GM18505 (cell line): Measurements from ENCODE around the gene CGB7.
"Not testable (repeated sequence)": the region's sequence is repeated elsewhere in the genome, so short reads cannot be mapped to it uniquely, and the experiment has no call there.

ENCODE experiments used
- ATAC-seq: cut with Tn5 transposase; IDR thresholded peaks from one replicate; pipeline ENCODE4 v1.9.1; 2021; ENCODE audit not compliant: unreplicated experiment
- POLR2A ChIP-seq: IDR thresholded peaks from 4 replicates; pipeline ENCODE4 v1.6.1; 2011; ENCODE audit warnings: borderline replicate concordance; ENCODE audit not compliant: insufficient read depth, insufficient read length; ENCODE audit errors: extremely low read depth

The CGB7 gene

DNA sequence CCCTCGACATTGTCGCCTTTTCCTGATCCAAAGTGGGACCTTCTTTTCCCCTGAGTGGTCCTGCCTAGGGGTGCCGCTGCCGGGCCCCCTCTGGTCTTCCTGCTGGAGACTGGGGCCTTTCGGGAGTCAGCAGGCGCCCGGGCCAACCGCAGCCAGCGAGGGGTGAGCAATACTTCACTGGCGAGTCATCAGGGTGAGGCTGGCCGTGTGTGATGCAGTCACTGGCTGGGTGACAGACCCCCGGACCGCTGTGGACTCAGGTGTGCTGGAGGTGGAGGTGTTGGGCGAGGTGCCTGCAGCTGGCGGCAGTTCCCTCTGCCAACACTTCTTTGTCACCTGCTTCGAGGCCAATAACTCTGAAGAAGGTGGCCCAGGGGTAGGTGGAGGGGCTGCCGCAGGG lies 15.4 kb downstream of the CGB7 start:
- ATAC-seq: no peak
- no peak for TF ChIP-seq POLR2A

DNA sequence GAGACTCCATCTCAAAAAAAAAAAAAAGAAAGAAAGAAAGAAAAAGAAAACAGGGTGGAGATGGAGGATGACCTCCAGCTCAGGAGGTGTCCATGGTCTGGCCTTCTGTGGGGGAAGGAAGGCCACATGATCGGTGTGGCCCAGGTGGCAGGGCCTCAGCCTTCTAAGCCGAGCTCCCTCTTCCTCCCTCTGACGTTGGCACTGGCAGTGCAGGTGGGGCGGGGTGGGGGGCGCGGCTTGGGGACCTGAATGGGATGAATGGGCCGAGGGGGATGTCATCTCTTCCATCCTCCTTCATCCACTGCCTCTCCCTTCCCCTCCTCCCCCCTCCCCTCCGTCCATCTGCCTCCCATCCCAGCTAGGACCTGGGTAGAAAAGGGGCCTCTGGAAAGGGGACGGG lies 17.8 kb downstream of the CGB7 start:
- ATAC-seq: not testable (repeated sequence)

DNA sequence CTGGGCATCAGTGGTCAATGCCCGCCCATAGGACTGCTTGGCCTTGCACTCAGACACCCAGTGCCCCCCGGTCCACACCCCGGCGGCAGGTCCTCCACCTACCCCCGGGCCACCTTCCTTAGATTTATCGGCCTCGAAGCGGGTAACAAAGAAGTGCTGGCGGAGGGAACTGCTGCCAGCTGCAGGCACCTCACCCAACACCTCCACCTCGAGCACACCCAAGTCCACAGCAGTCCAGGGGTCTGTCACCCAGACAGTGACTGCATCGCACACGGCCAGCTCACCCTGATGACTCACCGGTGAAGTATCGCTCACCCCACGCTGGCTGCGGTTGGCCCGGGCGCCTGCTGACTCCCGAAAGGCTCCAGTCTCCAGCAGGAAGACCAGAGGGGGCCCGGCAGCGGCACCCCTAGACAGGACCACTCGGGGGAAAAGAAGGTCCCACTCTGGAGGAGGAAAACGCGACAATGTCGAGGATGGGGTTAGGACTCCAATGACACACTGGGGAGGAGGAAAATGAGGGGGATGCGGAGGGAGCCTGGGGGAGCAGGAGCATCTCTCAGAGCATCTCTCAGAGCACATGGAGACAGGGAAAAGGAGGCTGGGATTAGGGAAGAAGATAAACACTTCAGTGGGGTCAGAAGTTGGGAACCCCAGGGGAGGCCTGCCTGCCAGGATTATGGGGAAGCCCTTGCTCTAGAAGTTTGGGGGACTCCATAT lies 18.8 kb downstream of the CGB7 start:
- not testable (repeated sequence) for ATAC-seq

DNA sequence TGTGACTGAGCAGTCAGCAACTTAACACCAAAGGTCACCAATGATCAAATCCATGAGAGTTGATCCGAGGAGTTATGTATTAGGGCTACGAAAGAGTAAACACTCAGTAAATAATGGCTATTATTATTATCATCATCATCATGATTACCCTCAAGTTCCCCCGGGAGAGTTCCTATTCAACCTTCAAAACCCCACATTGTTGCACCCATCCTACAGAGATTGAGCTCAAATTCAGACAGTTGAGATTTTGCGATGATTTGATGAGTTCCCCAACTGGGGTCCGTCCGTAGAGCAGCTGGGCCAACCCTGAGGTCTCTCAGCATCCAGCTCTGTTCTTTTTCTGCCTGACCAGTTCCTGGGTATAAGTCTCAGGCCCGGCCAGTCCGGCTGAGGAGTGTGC lies 19.4 kb downstream of the CGB7 start:
- not testable (repeated sequence) for ATAC-seq

DNA sequence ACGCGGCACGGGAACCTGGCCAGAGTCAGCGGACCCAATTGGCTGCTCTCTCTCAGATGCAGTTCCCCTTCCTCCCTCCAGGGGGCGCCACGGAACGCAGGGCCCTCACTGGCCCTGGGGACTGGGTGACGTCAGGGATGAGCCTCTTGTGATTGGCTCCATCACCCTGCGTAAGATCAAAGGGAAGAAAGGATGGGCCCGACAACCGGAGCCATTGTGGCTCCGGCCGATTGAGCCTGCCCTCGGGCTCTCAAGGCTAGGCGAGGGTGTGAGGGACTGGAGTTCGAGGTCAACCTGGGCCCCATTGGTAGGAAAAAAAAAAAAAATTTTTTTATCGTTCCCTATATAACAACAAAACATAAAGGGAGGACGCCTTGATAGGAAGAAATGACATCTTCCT lies 20.7 kb downstream of the CGB7 start, which contains the start of gene CGB1:
Gene CGB1 (minus strand): TSS at position 81 of the 400 bp plus-strand sequence. CDS start 184 bp downstream, outside the sequence.
- ATAC-seq: not testable (repeated sequence)

DNA sequence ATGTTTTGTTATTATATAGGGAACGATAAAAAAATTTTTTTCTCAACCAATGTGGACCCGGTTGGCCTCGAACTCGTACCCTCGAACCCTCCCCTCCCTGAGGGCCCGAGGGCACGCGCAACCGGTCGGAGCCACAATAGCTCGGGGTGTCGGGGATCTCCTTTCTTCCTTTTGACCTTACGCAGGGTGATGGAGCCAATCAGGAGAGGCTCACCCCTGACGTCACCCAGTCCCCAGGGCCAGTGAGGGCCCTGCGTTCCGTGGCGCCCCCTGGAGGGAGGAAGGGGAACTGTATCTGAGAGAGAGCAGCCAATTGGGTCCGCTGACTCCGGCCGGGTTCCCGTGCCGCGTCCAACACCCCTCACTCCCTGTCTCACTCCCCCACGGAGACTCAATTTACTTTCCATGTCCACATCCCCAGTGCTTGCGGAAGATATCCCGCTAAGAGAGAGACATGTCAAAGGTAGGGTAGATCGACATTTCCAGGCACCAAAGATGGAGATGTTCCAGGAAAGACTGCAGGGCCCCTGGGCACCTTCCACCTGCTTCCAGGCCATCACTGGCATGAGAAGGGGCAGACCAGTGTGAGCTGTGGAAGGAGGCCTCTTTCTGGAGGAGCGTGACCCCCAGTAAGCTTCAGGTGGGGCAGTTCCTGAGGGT lies 25.8 kb downstream of the CGB7 start, which contains the start of gene CGB2:
Gene CGB2 (plus strand): TSS at position 249 of the 660 bp plus-strand sequence. CDS start 206 bp downstream, at position 455.
- not testable (repeated sequence) for ATAC-seq

- not testable (repeated sequence) for ATAC-seq
Measured at GRCh38 chr19:49030323-49030722, 27.2 kb downstream of the CGB7 start.

- ATAC-seq: not testable (repeated sequence)
Measured at GRCh38 chr19:49029749-49030148, 27.8 kb downstream of the CGB7 start.

GRCh38 chr19:49028686-49029085 lies 28.9 kb downstream of the CGB7 start:
- ATAC-seq: not testable (repeated sequence)

DNA sequence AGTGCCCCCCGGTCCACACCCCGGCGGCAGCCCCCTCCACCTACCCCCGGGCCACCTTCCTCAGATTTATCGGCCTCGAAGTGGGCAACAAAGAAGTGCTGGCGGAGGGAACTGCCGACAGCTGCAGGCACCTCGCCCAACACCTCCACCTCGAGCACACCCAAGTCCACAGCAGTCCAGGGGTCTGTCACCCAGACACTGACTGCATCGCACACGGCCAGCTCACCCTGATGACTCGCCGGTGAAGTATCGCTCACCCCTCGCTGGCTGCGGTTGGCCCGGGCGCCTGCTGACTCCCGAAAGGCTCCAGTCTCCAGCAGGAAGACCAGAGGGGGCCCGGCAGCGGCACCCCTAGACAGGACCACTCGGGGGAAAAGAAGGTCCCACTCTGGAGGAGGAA lies 31.9 kb downstream of the CGB7 start:
- not testable (repeated sequence) for ATAC-seq

- ATAC-seq: not testable (repeated sequence)
Measured at GRCh38 chr19:49025088-49025487, 32.5 kb downstream of the CGB7 start.

GRCh38 chr19:49024233-49024632 lies 33.3 kb downstream of the CGB7 start, which contains the start of gene CGB3:
TSS of gene CGB3 (minus strand) at chr19:49024333. CDS start at chr19:49023971, 362 bp downstream.
- ATAC-seq: not testable (repeated sequence)

- ATAC-seq: no peak
- TF ChIP-seq POLR2A: no peak
Measured at GRCh38 chr19:49022116-49022515, 35.4 kb downstream of the CGB7 start.

- no peak for TF ChIP-seq POLR2A
- ATAC-seq: no peak
Measured at GRCh38 chr19:49020931-49021895, 36.3 kb downstream of the CGB7 start.

DNA sequence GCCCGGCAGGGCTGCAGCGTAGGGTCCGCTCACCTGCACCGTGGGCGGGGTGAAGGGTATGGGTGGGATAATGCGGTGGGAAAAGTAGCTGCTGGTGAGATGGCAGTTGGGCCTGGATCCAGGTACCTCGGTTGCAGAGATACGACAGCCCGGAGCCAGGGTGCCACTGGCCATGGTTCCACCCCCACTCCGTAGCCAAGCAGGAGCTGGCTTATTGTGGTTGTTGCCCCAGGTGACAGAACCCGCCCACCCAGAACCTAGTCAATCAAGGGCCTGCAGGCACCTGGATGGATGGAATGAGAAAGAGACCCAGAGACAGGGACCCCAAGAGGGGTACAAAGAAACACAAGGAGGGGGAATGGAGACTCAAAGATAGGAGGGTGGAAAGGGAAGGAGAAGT lies 37.2 kb downstream of the CGB7 start:
- ATAC-seq: no peak
- no peak for TF ChIP-seq POLR2A
